Ectodermal cell (in vitro differentiated cells): ENCODE measurements around the gene ZMYND19.

Experiments
- H3K27ac ChIP-seq: 2 replicates; pipeline ENCODE4 v1.7.0; 2013; ENCODE audit warnings: mild to moderate bottlenecking, low read depth, low read length; ENCODE audit not compliant: insufficient read depth, poor library complexity, severe bottlenecking
- H3K27me3 ChIP-seq: 2 replicates; pipeline ENCODE4 v1.7.0; 2013; ENCODE audit warnings: mild to moderate bottlenecking, low read length; ENCODE audit not compliant: insufficient read depth, control insufficient read depth, poor library complexity, severe bottlenecking
- H3K36me3 ChIP-seq: one replicate; pipeline ENCODE4 v1.7.0; 2013; ENCODE audit warnings: low read length; ENCODE audit not compliant: control insufficient read depth, insufficient read depth
- H3K4me1 ChIP-seq: one replicate; pipeline ENCODE4 v1.7.0; 2013; ENCODE audit warnings: low read length; ENCODE audit not compliant: control insufficient read depth, insufficient read depth
- H3K4me3 ChIP-seq: 2 replicates; pipeline ENCODE4 v1.7.0; 2013; ENCODE audit warnings: low read depth, low read length, control low read depth; ENCODE audit not compliant: insufficient read depth
- H3K9me3 ChIP-seq: 2 replicates; pipeline ENCODE4 v1.7.0; 2013; ENCODE audit warnings: mild to moderate bottlenecking, low read length, moderate library complexity; ENCODE audit not compliant: control insufficient read depth
- WGBS, 2 experiments: methylation state at CpG; one replicate each; pipeline ENCODE4 v1.1.7; 2013; ENCODE audit warnings: missing lambda C conversion rate in 2 of 2; 5-methylcytosine and 5-hydroxymethylcytosine counted together

The ZMYND19 gene

DNA sequence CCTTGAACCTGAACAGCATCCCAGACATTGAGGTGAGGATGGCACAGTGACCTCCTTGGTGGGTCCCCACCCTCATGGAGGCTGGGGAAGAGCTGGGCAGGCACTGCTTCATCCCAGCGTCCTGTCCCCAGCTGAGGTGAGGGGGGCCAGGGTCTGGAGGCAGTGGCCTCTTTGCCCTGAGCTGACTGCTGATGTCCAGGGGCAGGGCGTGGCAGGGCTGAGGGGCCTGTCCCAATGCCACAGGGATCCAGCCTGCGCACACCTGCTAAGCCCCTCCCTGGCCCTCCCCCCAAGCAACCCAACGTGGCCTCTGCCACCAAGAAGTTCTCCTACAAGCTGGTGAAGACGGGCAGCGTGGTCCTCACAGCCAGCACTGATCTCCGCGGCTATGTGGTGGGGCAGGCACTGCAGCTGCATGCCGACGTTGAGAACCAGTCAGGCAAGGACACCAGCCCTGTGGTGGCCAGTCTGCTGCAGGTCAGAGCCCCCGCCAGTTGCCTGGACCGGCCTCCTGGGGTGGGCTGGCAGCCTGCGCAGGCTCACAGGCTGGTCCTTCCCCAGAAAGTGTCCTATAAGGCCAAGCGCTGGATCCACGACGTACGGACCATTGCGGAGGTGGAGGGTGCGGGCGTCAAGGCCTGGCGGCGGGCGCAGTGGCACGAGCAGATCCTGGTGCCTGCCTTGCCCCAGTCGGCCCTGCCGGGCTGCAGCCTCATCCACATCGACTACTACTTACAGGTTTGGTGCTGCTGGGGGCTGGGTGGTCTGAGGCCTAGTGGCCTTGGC is 23.6 kb upstream of the ZMYND19 start:
- peaks cover 11% of the 10 kb centered on the region for H3K36me3 ChIP-seq
- H3K9me3 ChIP-seq = no peaks in the 10 kb centered on the region
- no peaks in the 10 kb centered on the region for H3K27me3 ChIP-seq
- no peak overlapping the region for H3K4me3 ChIP-seq
- H3K4me1 ChIP-seq = peaks cover 4% of the 10 kb centered on the region
- 96% methylated on average over 27 of the region's 27 CpGs for WGBS, 2 experiments
- H3K27ac ChIP-seq = no peak overlapping the region

DNA sequence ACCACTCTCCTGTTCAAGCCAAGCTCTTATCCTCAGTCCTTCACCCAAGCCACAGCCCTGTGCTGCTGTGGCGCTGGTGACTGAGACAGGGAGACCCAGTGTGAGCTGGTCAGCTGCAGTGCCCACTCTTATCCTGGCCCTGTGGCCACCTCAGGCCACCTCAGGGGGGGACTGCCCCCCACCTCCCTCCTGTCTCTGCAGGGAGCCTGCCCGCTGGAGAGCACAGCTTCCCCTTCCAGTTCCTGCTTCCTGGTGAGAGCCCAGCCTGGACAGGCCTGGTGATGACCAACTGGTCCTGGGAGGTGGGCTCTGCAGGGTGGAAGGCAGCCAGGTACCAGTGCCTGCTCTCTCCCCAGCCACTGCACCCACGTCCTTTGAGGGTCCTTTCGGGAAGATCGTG is 22.9 kb upstream of the ZMYND19 start:
- Histone ChIP-seq H3K27me3 (no peaks in the 10 kb centered on the region), H3K4me1 (peaks cover 4% of the 10 kb centered on the region), H3K36me3 (peaks cover 11% of the 10 kb centered on the region), H3K27ac (no peak overlapping the region), H3K4me3 (no peak overlapping the region), H3K9me3 (no peaks in the 10 kb centered on the region)
- 94 to 96% methylated on average over 5 of the region's 5 CpGs for WGBS, 2 experiments

DNA sequence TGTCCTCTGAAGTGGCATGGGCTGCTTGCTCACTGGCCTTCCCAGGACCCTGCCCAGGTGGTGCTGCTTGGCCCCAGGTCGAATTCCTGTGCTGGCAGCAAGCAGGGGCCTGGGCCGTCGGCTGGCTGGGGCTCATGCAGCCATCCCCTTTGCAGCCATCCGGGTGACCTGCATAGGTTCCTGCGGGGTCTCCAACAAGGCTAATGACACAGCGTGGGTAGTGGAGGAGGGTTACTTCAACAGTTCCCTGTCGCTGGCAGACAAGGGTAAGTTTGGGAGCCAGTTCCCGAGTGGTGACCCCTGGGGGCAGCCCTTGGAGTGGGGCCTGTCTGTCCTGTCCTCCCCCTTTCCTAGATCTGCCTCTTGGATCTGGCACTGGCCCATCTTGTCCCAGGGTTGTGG is 22.4 kb upstream of the ZMYND19 start:
- H3K9me3 ChIP-seq = no peaks in the 10 kb centered on the region
- WGBS, 2 experiments = 81 to 85% methylated on average over 8 of the region's 8 CpGs
- peaks cover 4% of the 10 kb centered on the region for H3K4me1 ChIP-seq
- H3K27ac ChIP-seq = no peak overlapping the region
- H3K4me3 ChIP-seq = no peak overlapping the region
- H3K27me3 ChIP-seq = no peaks in the 10 kb centered on the region
- H3K36me3 ChIP-seq = peaks cover 11% of the 10 kb centered on the region

DNA sequence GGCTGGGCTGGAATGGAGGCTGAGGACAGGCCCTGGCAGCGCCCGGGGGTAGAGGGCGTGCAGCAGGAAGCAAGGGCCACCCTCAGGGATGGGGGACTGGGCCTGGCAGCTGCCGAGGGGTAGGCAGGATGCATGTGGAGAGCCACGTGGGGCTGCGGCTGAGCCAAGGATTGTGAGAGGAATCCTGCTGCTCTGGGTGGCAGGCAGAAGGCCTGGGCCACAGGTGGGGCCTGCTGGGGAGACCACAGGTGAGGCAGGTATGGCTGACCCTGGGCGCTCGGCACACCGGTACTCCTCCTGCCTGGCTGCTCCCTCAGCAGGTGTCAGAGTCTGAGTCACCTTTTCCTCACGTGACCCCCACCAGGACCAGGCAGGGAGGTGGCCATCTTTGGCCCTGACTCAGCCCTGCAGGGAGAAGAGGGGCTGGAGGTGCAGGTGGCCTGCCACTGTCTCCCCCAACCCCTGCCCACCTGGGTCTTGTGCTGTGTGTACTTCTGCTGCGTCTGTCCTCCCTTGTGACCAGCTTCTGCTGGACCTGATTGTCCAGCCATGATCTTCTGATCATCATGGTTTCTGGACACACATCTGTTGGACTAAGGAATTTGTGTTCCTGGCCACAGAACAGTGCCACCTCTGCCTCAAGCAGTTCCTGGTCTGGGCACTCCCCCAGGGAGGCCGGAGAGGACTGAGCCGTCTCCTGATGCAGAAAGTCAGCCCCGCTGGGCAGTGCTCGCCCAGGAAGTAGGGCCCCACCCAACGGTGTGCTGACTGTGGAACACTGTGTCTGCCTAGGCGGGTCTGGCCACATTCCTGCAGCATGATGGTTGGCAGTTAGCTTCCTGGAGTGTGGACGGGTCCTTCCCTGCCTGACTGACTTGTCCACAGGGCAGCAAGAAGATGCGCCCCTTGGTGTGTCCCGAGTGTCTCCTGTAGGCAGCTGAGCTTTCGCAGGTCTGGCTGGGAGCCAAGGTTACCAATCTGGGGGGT is 21.6 kb upstream of the ZMYND19 start:
- Histone ChIP-seq H3K27ac (no peak overlapping the region), H3K4me1 (peaks cover 7% of the 10 kb centered on the region), H3K9me3 (no peaks in the 10 kb centered on the region), H3K4me3 (no peak overlapping the region), H3K36me3 (peaks cover 11% of the 10 kb centered on the region), H3K27me3 (peaks cover under 1% of the 10 kb centered on the region)
- 86 to 87% methylated on average over 21 of the region's 21 CpGs for WGBS, 2 experiments

DNA sequence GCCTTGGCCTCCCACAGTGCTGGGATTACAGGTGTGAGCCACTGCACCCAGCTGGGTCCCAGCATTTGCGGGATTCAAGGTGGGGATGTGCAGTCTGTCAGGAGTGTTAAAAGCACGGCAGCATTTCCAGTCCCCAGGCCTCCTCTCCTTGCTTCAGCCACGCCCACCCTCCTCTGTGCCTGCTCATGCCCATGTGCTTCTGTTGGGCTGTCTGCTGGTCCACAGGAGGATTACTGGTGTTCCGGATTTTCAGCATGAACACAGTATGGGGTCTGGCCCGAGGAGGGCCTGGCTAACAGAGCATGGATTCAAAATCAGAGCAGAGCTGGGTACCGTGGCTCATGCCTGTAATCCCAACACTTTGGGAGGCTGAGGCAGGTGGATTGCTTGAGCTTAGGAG is 20.6 kb upstream of the ZMYND19 start:
- no peak overlapping the region for H3K27ac ChIP-seq
- H3K4me3 ChIP-seq = no peak overlapping the region
- H3K4me1 ChIP-seq = peaks cover 9% of the 10 kb centered on the region
- H3K36me3 ChIP-seq = peaks cover 11% of the 10 kb centered on the region
- H3K9me3 ChIP-seq = no peaks in the 10 kb centered on the region
- 84 to 85% methylated on average over 6 of the region's 6 CpGs for WGBS, 2 experiments
- peaks cover 11% of the 10 kb centered on the region for H3K27me3 ChIP-seq

DNA sequence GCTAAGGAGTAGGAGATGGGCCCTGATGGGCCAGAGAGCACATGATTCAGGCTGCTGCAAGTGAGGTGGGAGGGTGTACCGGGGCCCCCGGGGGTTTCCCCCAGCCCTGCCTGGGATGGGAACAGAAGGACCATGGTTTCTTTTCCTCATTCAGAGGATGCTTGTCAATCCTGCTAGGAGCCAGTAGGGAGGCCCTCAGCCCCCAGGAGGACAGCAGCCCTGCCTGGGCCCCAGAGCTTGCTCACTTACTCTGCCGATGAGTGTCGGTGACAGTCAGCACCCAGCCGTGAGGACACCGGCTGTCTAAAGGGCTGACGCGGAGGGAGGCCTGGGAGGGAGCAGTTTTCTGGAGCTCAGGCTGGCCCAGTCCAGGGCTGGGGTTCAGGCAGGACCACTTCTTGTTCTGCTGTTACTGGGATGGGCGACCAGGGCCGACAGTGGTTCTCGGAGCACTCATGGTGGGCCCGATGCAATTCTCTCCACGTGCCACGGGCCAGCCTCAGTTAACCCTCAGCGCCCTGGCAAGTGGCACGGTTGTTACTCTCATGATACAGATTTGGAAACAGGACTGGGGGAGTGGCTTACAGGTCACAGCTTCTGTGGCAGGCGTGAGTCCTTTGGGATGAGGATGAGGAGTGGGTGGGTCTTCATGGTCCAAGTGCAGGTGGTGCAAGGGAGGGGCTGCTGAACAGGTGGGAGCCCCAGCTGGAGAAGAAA is 17.0 kb upstream of the ZMYND19 start:
- H3K9me3 ChIP-seq = no peaks in the 10 kb centered on the region
- no peak overlapping the region for H3K27ac ChIP-seq
- WGBS, 2 experiments = 82 to 85% methylated on average over 17 of the region's 17 CpGs
- no peak overlapping the region for H3K4me3 ChIP-seq
- no peaks in the 10 kb centered on the region for H3K36me3 ChIP-seq
- H3K27me3 ChIP-seq = peaks cover 25% of the 10 kb centered on the region
- peaks cover 14% of the 10 kb centered on the region for H3K4me1 ChIP-seq

DNA sequence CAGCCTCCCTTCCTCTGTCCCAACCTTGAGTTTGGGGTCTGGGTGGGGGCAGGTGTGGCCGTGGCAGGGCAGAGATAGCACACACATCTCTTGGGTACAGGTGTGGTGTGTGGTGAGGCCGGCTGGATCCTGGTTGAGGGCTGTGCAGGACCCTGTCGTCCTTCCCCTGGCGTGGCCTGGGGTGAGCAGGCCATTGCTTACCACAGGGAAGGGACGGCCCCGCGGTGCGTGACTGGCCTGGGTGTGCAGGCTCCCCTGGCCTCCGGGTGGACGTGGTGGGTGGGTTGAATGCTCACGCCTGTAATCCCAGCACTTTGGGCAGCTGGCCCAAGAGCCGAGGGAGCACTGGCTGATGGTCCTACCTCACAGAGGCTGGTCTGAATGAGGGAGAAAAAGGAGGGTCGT is 16.4 kb upstream of the ZMYND19 start:
- Histone ChIP-seq H3K4me3 (peak overlapping the region; percentile 47), H3K27me3 (peaks cover 25% of the 10 kb centered on the region), H3K27ac (no peak overlapping the region), H3K9me3 (no peaks in the 10 kb centered on the region), H3K4me1 (peaks cover 14% of the 10 kb centered on the region), H3K36me3 (no peaks in the 10 kb centered on the region)
- 85 to 89% methylated on average over 13 of the region's 13 CpGs for WGBS, 2 experiments

DNA sequence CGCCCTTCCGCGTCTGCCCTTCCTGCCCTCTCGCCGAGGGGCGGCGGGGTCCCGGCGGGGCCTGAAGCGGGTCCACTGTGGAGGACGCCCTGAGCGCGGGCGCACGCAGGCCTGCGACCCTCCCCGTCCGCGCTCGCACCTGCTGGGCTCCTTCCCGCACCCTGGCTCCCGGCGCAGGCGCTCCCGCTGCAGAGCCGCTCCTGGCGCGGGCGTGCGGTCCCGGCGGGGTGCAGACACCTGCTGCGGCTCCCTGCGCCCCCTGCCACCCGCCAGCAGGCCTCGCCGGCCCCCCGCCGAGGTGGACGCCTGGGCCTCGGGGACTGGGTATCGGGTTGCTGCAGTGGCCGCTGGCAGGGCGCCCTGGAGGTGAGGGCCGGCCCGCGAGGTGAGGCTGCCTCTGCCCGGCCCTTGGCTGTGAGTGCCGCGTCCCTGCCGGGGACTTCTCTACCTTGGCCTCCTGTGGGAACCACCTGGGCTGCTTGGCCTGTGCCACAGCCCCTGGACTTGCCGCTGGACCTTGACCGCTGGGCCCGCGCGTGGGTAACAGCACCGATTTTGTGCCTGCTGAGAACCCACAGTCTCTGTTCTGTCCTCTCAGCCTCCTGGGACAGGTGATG is 15.8 kb upstream of the ZMYND19 start:
- Histone ChIP-seq H3K4me1 (peaks cover 14% of the 10 kb centered on the region), H3K27me3 (peaks cover 25% of the 10 kb centered on the region), H3K27ac (no peak overlapping the region), H3K4me3 (peak overlapping the region; percentile 47), H3K9me3 (no peaks in the 10 kb centered on the region), H3K36me3 (no peaks in the 10 kb centered on the region)
- WGBS, 2 experiments = 7 to 9% methylated on average over 57 of the region's 57 CpGs

DNA sequence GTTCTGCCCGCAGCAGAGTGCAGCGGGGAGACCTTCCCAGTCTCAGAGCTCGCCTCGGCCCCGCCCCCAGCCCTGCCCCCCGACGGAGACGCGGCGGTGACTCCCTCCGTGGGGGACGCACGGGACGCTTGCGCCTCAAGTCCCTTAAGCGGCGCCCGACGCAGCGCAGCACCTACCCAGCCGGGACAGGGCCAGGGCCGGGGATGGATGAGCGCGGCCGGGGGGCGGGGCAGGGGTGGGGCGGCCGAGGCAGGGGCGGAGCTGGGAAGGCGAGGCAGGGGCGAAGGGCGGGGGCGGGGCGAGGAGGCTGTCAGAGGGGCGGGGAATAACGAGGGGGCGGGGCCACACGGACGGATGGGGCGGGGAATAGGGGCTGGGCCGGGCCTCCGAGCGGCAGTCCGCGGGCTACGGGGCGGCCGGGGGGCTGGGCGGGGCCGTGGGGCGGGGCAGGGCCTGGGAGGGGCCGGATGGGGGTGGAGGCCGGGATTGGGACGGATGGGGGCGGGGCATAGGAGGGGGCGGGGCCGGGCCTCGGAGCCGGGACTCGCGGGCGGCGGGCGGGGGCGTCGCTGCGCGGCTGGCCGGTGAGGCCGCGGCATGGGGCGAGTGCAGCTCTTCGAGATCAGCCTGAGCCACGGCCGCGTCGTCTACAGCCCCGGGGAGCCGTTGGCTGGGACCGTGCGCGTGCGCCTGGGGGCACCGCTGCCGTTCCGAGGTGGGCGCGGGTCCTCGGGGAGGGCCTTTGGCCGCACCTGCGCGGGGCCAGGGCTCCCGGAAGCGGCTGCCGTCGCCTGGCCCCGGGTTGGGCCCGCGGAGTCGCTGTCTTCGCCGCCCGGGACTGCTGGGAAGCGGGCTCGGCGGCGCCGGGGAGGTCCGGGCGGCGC is 15.1 kb upstream of the ZMYND19 start, which contains the start of gene ARRDC1:
TSS of gene ARRDC1 (plus strand) at position 566 of the 884 bp plus-strand sequence. CDS start at position 598, 32 bp downstream.
- WGBS, 2 experiments = 0% methylated on average over 110 to 111 of the region's 111 CpGs
- no peak within 1 kb of the TSS for H3K27ac ChIP-seq
- H3K27me3 ChIP-seq = peaks cover 25% of the 10 kb centered on the region
- H3K9me3 ChIP-seq = no peaks in the 10 kb centered on the region
- H3K4me1 ChIP-seq = peaks cover 14% of the 10 kb centered on the region
- no peaks in the 10 kb centered on the region for H3K36me3 ChIP-seq
- peak within 1 kb of the TSS; percentile 47 for H3K4me3 ChIP-seq
